Activated CD8-positive, alpha-beta memory T cell treated with anti-CD3 and anti-CD28 coated beads, Interleukin-2, amount 50 U/mL, for 4 hours (primary cell): ENCODE measurements around the gene ELMO3.

ENCODE experiments used
- DNase-seq: peaks from one replicate; pipeline ENCODE4 v3.0.0-alpha.2; 2020

ELMO3 gene

GRCh38 chr16:67226804-67227566, 28.1 kb downstream of the ELMO3 start, which contains the start of gene TMEM208:
Gene TMEM208, plus strand, starts transcription at chr16:67227130. Its CDS starts 89 bp downstream, at chr16:67227219.
- peak; percentile 99 for DNase-seq

GRCh38 chr16:67227567-67227921, 28.6 kb downstream of the ELMO3 start:
- no peak for DNase-seq

GRCh38 chr16:67228034-67228785, 29.3 kb downstream of the ELMO3 start:
- no peak for DNase-seq

- no peak for DNase-seq
Observed at GRCh38 chr16:67228905-67229304, 30.0 kb downstream of the ELMO3 start.

GRCh38 chr16:67229906-67230808, 31.2 kb downstream of the ELMO3 start:
- DNase-seq: no peak

- no peak for DNase-seq
Observed at GRCh38 chr16:67230809-67231660, 32.1 kb downstream of the ELMO3 start.

GRCh38 chr16:67233596-67233995, 34.7 kb downstream of the ELMO3 start:
- no peak for DNase-seq

- no peak for DNase-seq
Observed at GRCh38 chr16:67234180-67234597, 35.3 kb downstream of the ELMO3 start.

GRCh38 chr16:67235816-67236562, 37.1 kb downstream of the ELMO3 start:
- no peak for DNase-seq

GRCh38 chr16:67236563-67237395, 37.8 kb downstream of the ELMO3 start:
- DNase-seq: peak; percentile 52

- no peak for DNase-seq
Observed at GRCh38 chr16:67237396-67238277, 38.7 kb downstream of the ELMO3 start.

GRCh38 chr16:67238278-67238575, 39.3 kb downstream of the ELMO3 start:
- no peak for DNase-seq

- no peak for DNase-seq
Observed at GRCh38 chr16:67238806-67239470, 40.0 kb downstream of the ELMO3 start.

- no peak for DNase-seq
Observed at GRCh38 chr16:67240506-67240905, 41.6 kb downstream of the ELMO3 start.

- DNase-seq: no peak
Observed at GRCh38 chr16:67241008-67241900, 42.3 kb downstream of the ELMO3 start.

- DNase-seq: no peak
Observed at GRCh38 chr16:67242138-67242730, 43.3 kb downstream of the ELMO3 start.

GRCh38 chr16:67243481-67243880, 44.5 kb downstream of the ELMO3 start:
- no peak for DNase-seq
